Measurements from ENCODE around the gene GLYR1.
"Not testable (repeated sequence)": the region's sequence is repeated elsewhere in the genome, so short reads cannot be mapped to it uniquely, and the experiment has no call there.

Gene GLYR1

DNA sequence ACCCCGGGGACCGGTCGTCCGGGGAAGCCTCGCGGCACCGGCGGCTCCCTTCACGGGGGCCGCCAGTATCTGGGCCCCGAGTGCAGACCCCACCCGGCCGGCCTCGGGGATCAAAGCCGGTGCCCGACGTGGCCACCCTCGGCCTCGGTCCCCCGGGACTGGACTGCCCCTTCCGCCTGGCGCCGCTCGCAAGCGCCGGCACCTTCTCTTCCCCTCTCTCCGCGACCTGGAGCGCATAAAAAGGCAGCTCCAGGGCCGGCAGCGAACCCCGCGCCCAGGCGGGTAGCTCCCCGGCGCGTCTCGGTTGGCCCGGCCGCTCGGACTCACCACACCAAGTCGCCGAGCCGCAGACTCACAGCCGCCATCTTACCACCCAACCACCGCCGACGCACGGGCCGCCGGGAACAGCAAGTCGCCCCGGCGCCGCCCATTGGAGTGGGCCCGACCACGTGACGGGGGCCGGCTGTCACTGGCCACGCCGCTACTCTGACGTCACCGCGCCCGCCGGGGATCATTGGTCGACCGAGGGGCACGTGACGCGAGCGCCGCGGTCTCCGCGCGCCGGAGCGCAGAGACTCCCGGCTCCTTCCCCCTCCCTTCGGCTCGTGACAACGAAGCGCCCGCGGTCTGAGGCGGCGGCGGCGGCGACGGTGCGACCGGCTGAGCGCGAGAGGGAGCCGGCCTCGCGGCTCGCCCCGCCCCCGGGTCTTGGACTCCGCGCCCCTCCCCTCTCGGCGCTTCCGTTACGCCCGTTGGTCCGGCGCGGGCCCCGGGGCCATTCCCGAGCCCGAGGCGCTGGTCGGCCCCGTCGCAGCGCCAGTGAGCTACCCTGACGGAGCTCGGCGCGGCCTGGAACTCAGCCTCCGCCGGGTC, at the start of gene GLYR1, which contains the start of gene UBN1:
Gene GLYR1 (minus strand): TSS at position 388 of the 873 bp plus-strand sequence. CDS start 23 bp downstream, at position 365.
Gene UBN1 (plus strand): TSS at position 581 of the 873 bp plus-strand sequence. CDS start 5,437 bp downstream, outside the sequence.
- peak; percentile 98 to 100 for DNase-seq
- TF ChIP-seq GATA1 (IDR thresholded peaks at IDR 0.05; ENCODE audit: low read depth, low read length) (no peak), POLR2A (IDR thresholded peaks at IDR 0.05; ENCODE audit: low read length) (peak; percentile 88)

DNA sequence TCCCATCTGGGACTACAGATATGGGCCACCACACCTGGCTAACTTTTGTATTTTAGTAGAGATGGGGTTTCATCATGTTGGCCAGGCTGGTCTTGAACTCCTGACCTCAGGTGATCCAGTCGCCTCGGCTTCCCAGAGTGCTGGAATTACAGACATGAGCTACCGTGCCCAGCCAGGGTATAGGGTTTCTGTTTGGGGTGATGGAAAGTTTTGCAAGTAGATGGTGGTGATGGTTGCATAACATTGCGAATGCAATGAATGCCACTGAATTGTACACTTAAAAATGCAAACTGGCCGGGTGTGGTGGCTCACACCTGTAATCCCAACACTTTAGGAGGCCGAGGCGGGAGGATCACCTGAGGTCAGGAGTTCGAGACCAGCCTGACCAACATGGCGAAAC, 49.7 kb upstream of the GLYR1 start:
- not testable (repeated sequence) for DNase-seq

DNA sequence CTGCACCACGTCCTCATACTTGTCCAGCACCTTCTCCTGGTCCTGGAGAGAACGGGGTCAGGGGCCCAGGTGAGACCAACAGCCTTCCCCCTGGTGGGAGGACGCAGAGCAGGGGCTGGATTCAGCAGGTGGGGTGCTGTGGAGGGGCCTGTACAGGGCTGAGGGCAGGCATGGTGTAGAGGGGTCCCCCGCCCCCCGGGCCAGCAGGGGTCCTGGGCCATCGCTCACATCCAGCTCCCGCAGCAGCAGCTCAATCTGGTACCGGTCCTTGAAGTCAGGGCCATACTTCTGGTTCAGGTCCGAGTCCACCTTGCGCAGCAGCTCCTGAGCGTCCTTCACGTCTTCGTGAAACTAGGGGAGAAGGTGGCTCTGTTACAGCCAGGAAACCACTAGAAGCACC, 48.3 kb upstream of the GLYR1 start:
- DNase-seq, result no peak
- TF ChIP-seq POLR2A (IDR thresholded peaks at IDR 0.05; ENCODE audit: low read length), result no peak

DNA sequence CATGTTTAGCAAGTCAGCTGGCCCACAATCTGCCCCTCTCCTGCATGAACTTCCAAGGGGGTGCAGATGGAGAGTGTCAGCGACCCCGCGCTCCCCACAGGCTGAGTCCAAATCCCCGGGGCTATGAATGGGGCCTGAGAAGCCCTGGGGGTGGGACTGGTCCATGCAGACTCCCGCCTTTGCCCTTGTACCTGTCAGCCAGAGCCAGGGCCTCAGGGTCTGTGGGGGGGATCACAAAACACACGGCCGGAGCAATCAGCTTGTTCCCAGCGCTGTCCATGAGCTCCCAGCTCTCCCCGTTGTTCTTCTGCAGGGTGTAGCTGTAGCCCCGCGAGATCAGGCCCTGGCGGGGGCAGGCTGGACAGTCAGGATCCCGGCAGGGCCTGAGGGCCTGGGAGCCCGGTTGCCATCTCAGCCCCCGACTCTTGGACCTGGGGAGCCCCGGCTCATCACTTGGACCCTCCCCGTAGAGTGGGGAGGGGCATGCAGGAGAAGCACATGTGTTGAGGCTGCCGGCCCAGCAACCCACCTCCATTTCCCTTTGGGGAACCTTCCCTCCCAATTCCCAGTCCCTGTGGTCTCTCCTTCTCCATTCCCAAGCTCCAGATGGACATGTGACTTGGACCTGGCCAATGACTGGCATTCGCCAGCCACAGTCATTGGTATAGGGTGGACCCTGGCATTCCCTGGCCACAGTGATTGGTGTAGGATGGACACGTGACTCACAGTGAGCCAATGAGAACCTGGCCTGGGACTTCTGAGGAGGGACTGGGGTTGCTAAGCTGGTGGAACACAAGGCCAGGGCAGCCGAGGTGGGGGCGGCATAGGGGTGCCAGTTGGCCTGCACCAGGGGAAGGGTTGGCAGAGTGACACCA, 47.4 kb upstream of the GLYR1 start:
- TF ChIP-seq GATA1 (IDR thresholded peaks at IDR 0.05; ENCODE audit: low read depth, low read length) (no peak), POLR2A (IDR thresholded peaks at IDR 0.05; ENCODE audit: low read length) (no peak)
- peak in 1 of 2 experiments; percentile 13 for DNase-seq

DNA sequence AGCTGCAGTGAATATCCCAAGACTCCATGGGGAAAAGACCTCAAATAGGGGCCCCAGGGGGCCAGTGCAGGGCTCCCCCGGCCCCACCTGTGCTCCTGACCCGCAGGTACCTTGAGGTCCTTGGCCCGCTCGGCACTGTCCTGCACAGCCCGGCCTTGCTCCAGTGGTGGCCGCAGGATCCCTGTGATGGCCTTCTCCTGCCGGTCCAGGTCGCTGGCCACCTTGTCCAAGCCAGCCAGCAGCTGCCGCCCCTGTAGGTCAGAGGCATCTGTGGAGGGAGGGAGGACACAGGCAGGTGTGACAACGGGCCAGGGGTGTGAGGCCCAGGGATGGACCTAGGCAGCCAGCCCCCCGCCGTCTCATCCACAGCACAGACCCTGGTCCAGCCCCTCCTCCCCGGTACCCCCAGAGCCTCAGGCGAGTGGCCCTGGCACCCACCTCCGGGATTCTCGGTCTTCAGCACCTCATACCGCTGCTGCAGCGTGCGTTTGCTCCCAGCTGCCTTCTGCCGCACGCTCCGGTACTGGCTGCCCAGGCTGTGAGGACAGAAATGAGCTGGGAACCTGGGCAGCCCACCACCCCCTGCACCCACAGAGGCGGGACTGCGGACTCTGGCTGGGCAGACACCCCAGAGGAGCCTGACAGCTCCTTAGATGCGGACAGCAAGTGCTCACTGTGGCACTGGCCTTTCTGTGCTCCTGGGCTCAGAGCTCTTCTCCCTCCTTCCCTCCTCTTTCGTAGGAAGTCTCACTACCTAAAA, 46.2 kb upstream of the GLYR1 start:
- no peak for DNase-seq
- TF ChIP-seq GATA1 (IDR thresholded peaks at IDR 0.05; ENCODE audit: low read depth, low read length) (no peak), POLR2A (IDR thresholded peaks at IDR 0.05; ENCODE audit: low read length) (no peak)

DNA sequence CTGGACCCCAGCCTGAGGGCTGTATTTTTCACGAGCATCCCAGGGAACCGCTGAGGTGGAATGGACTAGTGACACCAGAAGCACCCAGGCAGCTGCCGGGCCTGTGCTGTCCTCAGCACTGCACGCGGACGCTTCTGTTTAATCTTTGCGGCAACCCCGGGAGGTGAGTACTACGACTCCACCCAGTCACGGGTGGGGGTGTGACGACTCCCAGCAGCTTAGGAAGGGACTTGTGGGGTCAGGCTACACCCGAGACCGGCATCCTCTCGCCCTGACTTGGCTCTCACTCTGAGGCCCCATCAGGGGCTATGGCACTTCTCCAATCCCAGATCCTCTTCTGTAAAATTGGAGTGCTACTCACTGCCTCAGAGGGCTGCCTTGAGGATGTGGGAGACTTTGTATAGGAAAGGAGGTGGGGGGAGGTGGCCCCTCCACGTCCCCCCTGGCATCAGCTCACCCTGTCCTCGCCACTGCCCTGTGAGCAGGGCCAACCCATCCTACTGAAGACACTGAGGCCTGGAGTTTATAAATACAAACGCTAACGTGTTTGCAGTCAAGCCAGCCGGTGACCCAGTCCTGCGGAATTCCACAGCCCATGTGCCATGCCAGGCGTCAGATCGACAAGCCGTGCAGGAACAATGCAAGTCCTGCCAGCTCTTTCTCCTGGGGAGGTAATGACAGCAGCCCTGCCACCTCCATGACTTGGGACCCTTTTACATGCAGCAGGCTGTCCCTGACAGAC, 45.4 kb upstream of the GLYR1 start:
- TF ChIP-seq POLR2A (IDR thresholded peaks at IDR 0.05; ENCODE audit: low read length) (no peak), GATA1 (IDR thresholded peaks at IDR 0.05; ENCODE audit: low read depth, low read length) (no peak)
- peak; percentile 21 to 24 for DNase-seq

DNA sequence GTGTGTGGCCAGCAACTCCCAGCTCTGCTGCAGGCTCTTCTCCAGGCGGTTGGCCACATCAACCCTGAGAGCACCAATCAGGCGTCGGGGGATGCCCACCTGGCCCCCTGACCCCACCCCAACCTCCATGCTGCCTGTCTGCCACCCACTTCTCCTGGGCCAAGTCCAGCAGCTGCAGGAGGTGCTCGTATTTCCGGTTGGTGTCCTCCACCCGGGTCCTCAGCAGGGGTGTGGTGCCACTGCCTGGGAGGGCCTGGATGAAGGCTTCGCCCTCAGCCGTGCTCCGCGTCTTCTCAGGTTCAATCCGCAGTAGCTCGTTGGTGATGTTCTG, 44.8 kb upstream of the GLYR1 start:
- no peak for DNase-seq
- TF ChIP-seq GATA1 (IDR thresholded peaks at IDR 0.05; ENCODE audit: low read depth, low read length) (no peak), POLR2A (IDR thresholded peaks at IDR 0.05; ENCODE audit: low read length) (no peak)

DNA sequence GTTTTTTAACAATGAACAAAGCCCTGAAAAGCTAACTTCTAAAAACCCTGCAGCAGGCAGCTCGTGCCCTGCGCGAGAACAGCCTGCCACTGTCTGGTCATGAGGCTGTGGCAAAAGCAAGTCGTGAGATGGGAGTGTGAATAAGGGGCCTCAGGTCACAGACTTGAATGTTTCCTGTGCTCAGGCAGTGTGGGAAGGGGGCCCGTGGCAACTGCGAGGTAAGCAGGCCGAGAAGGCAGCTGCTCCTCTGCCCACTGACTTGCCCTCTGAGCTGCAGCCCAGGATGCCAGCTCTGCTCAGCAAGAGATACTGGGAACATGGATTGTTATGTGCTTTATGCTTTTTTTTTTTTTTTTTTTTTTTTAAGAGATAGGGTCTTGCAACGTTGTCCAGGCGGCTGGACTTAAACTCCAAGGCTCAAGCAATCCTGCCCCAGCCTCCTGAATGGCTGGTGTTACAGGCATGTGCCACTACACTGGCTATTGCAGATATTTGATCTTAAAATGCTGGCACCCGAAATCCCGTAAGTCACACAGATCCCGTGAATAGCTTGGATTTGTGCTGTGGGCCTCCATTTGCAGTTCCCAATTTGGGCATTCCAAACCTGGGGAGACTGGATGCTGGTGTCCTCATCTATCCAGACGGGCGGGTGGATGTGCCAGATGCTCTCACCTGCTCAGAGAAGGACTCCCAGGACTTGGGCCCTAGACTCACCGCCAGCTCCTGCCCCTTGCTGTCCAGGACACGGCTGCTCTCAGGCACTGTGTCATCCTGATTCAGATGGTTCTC, 44.2 kb upstream of the GLYR1 start:
- no peak for DNase-seq
- TF ChIP-seq GATA1 (IDR thresholded peaks at IDR 0.05; ENCODE audit: low read depth, low read length) (no peak), POLR2A (IDR thresholded peaks at IDR 0.05; ENCODE audit: low read length) (no peak)

DNA sequence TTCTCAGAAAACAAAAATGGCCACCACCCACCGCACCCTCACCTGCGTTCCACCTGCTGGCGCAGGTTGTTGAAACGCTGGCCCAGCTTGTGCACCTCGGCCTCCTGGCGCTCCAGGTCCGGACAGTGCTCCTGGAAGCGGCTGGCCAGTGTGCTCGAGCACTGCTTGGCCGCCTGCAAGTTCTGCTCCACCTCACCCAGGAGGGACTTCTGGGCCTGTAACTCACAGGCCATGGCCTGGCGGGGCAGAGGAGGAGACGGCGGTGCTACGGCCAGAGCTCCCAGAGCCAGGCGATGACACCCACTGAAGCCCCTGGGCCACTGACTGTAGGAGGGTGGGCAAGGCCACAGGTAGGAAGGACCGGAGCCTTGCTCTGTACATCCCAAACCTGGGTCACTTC, 43.6 kb upstream of the GLYR1 start:
- TF ChIP-seq POLR2A (IDR thresholded peaks at IDR 0.05; ENCODE audit: low read length) (no peak), GATA1 (IDR thresholded peaks at IDR 0.05; ENCODE audit: low read depth, low read length) (no peak)
- no peak for DNase-seq

DNA sequence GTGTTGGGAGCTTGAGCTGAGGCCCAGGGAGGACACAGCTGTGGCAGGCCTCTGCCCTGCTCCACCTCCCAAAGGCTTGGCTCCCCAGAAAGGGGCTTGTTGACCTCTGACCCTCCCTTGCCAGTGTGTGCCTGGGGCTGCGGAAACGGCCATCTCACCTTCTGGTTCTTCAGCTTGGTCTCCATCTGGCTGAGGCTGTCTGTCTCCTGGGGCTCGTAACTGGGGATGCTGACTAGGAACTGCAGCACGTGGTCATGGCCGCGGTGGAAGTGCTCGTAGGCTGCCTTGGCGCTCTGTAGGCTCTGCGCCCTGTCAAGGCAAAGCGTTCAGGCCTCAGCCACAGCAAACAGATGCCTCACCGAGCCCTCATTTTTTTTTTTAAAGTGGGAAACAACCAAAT, 42.9 kb upstream of the GLYR1 start:
- TF ChIP-seq POLR2A (IDR thresholded peaks at IDR 0.05; ENCODE audit: low read length) (no peak), GATA1 (IDR thresholded peaks at IDR 0.05; ENCODE audit: low read depth, low read length) (no peak)
- no peak for DNase-seq

DNA sequence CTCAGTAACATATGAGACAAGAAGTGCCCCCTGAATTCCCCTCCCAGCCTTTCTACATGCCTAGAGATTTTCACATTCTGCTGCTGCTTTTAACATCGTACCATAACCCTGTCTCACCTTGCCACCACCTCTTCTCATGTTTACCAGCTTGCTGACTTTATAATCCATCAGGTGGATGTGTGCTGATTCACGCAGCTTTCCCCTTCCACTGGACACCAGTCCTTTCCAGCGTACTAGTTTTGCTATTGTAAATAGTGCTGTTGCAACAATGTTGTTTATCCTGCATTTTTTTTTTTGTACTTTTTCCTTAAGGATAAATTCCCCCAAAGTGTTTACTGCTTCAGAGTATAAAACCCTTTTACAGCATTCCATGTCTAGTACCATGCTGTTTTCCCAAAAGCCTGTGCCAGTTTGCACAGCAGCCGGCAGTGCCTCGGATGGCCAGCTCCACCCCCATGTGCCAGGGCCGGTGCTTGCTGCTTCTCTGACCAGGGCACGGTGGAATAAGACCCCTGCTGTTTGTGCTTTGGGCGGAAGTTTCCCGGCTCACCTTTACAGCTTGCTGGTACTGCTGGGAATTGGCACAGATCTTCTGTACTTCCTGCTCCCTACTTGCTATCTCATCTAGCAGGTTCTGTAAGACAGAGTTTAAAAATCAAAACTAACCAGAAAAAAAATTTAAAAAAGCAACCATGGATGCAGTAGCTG, 41.5 kb upstream of the GLYR1 start:
- no peak for DNase-seq
- TF ChIP-seq POLR2A (IDR thresholded peaks at IDR 0.05; ENCODE audit: low read length) (no peak), GATA1 (IDR thresholded peaks at IDR 0.05; ENCODE audit: low read depth, low read length) (no peak)

DNA sequence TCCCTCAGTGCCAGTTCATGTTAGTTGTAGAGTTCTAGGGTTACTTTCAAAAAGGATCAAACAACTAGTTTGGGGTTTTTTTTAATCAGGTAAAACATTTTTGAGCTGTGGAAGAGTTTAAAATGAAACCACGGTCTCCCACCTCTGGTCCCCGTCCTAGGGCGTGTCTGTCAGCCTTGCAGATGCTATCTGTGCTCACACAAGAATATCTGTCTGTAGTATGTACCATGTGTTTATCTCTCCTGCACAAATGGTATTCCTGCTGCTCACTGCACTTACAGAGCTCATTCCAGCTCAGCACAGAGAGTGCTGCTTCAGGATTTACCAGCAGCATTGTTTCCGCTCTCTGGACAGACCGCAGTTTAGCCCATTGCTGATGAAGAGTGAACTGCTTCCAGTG, 39.1 kb upstream of the GLYR1 start:
- TF ChIP-seq POLR2A (IDR thresholded peaks at IDR 0.05; ENCODE audit: low read length) (no peak), GATA1 (IDR thresholded peaks at IDR 0.05; ENCODE audit: low read depth, low read length) (no peak)
- DNase-seq, result peak; percentile 63 to 84

All from erythroblast (primary cell).